ENCODE data around the gene SCCPDH. TPM values are rescaled to one million over a fixed set of nuclear protein-coding genes. Genes with fewer than 3 reads are reported as not detected.

Gene SCCPDH
- total RNA-seq, 6 experiments from 2014 or later, result 21.3 to 27.2 (median 25.6) TPM

GRCh38 chr1:246748006-246748405 is 23.8 kb downstream of the SCCPDH start:
- Mint-ChIP-seq H3K36me3 (ENCODE audit: low read depth) (peaks cover 31% of the 10 kb centered on the region), H3K27ac (no peak overlapping the region), H3K4me3 (no peak overlapping the region), H3K27me3 (ENCODE audit: insufficient read depth) (no peaks in the 10 kb centered on the region; the same call in 1 of the 2 replicates), H3K9me3 (peaks cover 4% of the 10 kb centered on the region; the same call in 1 of the 2 replicates), H3K4me1 (ENCODE audit: low read depth) (peaks cover 9% of the 10 kb centered on the region)
- DNase-seq, result no peak
- no peak for TF ChIP-seq CTCF (IDR thresholded peaks at IDR 0.05)

GRCh38 chr1:246748867-246749266 is 24.7 kb downstream of the SCCPDH start:
- H3K27me3 Mint-ChIP-seq (ENCODE audit: insufficient read depth), result no peaks in the 10 kb centered on the region; the same call in 1 of the 2 replicates
- no peak for DNase-seq
- no peak overlapping the region for H3K4me3 Mint-ChIP-seq
- H3K4me1 Mint-ChIP-seq (ENCODE audit: low read depth), result peaks cover 12% of the 10 kb centered on the region
- no peak overlapping the region for H3K27ac Mint-ChIP-seq
- H3K9me3 Mint-ChIP-seq, result peaks cover 4% of the 10 kb centered on the region; the same call in 1 of the 2 replicates
- H3K36me3 Mint-ChIP-seq (ENCODE audit: low read depth), result peaks cover 24% of the 10 kb centered on the region
- no peak for TF ChIP-seq CTCF (IDR thresholded peaks at IDR 0.05)

GRCh38 chr1:246750752-246751151 is 26.5 kb downstream of the SCCPDH start:
- Mint-ChIP-seq H3K36me3 (ENCODE audit: low read depth) (peaks cover 14% of the 10 kb centered on the region), H3K27me3 (ENCODE audit: insufficient read depth) (no peaks in the 10 kb centered on the region; the same call in 1 of the 2 replicates), H3K4me1 (ENCODE audit: low read depth) (peaks cover 14% of the 10 kb centered on the region), H3K4me3 (no peak overlapping the region), H3K9me3 (no peaks in the 10 kb centered on the region), H3K27ac (no peak overlapping the region)
- DNase-seq, result no peak
- TF ChIP-seq CTCF (IDR thresholded peaks at IDR 0.05), result no peak

- TF ChIP-seq CTCF (IDR thresholded peaks at IDR 0.05), result peak; percentile 91
- Mint-ChIP-seq H3K27ac (no peak overlapping the region), H3K36me3 (ENCODE audit: low read depth) (no peaks in the 10 kb centered on the region), H3K4me3 (no peak overlapping the region), H3K4me1 (ENCODE audit: low read depth) (peaks cover 10% of the 10 kb centered on the region), H3K27me3 (ENCODE audit: insufficient read depth) (no peaks in the 10 kb centered on the region; the same call in 1 of the 2 replicates), H3K9me3 (no peaks in the 10 kb centered on the region)
- peak; percentile 53 for DNase-seq
Measured at GRCh38 chr1:246753670-246754535, 29.7 kb downstream of the SCCPDH start.

- no peaks in the 10 kb centered on the region; the same call in 1 of the 2 replicates for H3K27me3 Mint-ChIP-seq (ENCODE audit: insufficient read depth)
- no peaks in the 10 kb centered on the region for H3K9me3 Mint-ChIP-seq
- H3K27ac Mint-ChIP-seq, result no peak overlapping the region
- no peak for TF ChIP-seq CTCF (IDR thresholded peaks at IDR 0.05)
- no peak overlapping the region for H3K4me3 Mint-ChIP-seq
- peaks cover 2% of the 10 kb centered on the region; the same call in 1 of the 2 replicates for H3K36me3 Mint-ChIP-seq (ENCODE audit: low read depth)
- H3K4me1 Mint-ChIP-seq (ENCODE audit: low read depth), result 0 out of 2 replicates have a peak, but pooled peaks cover 6% of the 10 kb centered on the region
- DNase-seq, result no peak
Measured at GRCh38 chr1:246755419-246755818, 31.2 kb downstream of the SCCPDH start.
